HG03064 (cell line): Measurements from ENCODE around the gene TMEM87B.
"Not testable (repeated sequence)": the region's sequence is repeated elsewhere in the genome, so short reads cannot be mapped to it uniquely, and the experiment has no call there.

Experiments
- ATAC-seq: cut with Tn5 transposase; IDR thresholded peaks from one replicate; pipeline ENCODE4 v1.9.1; 2021; ENCODE audit warnings: low read depth; ENCODE audit not compliant: unreplicated experiment

Gene TMEM87B

GRCh38 chr2:112065486-112065885, 10.4 kb downstream of the TMEM87B start:
- ATAC-seq = no peak

- no peak for ATAC-seq
Observed at GRCh38 chr2:112065966-112066365, 10.9 kb downstream of the TMEM87B start.

DNA sequence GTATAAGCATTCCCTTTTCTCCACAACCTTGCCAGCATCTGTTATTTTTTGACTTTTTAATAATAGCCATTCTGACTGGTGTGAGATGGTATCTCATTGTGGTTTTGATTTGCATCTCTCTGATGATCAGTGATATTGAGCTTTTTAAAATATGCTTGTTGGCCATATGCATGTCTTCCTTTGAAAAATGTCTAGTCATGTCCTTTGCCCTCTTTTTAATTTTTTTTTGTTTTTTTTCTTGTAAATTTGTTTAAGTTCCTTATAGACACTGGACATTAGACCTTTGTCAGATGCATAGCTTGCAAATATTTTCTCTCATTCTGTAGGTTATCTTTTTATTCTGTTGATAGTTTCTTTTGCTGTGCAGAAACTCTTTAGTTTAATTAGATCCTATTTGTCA, 14.7 kb downstream of the TMEM87B start:
- ATAC-seq = not testable (repeated sequence)

- ATAC-seq = no peak
Observed at GRCh38 chr2:112073875-112074274, 18.8 kb downstream of the TMEM87B start.

- no peak for ATAC-seq
Observed at GRCh38 chr2:112074506-112074905, 19.4 kb downstream of the TMEM87B start.

DNA sequence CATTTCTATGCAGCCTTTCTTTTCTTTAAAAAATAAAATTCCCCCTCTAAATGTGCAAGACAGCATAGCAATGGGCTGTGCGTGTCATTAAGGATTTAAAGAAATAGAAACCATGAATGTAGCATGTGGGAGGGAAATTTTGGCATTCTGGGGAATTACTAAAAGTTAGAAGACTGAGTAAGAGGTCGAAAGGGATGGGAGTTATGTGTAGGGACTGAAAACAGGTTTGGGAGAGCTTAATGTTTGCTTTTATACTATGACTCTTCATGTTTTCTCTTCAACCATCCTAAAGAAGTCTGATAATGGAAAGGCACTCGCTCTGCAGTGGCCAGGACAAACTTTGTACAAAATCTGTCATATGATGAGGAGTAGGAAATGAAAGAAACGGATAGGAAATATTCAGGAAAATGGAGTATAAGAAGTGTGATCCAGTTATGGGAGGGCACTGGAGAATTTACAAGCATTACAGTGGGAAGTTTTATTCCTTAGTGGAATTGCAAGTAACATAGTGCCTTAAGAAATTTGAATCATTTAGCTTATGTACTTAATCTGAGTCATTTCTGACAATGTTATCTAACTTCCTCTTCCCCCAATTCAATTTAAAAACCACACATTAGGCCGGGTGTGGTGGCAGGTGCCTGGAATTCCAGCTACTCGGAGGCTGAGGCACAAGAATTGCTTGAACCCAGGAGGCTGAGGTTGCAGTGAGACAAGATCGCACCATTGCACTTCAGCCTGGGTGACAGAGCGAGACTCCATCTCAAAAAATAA, 20.6 kb downstream of the TMEM87B start:
- ATAC-seq = no peak

GRCh38 chr2:112077814-112078213, 22.7 kb downstream of the TMEM87B start:
- ATAC-seq = no peak

DNA sequence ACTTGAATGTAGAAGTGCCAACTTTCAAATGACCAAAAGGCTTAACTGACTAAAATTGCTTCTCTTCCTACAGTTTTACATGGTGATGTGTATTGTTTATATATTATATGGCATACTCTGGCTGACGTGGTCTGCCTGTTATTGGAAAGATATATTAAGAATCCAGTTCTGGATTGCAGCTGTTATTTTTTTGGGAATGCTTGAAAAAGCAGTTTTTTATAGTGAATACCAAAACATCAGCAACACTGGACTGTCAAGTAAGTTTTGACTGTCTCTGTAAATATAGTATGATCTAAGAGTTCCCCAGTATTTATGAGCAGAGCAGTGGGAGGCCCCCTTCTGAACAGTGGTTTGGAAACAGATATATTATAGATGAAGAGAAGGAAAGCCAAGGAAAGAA, 26.2 kb downstream of the TMEM87B start:
- no peak for ATAC-seq

DNA sequence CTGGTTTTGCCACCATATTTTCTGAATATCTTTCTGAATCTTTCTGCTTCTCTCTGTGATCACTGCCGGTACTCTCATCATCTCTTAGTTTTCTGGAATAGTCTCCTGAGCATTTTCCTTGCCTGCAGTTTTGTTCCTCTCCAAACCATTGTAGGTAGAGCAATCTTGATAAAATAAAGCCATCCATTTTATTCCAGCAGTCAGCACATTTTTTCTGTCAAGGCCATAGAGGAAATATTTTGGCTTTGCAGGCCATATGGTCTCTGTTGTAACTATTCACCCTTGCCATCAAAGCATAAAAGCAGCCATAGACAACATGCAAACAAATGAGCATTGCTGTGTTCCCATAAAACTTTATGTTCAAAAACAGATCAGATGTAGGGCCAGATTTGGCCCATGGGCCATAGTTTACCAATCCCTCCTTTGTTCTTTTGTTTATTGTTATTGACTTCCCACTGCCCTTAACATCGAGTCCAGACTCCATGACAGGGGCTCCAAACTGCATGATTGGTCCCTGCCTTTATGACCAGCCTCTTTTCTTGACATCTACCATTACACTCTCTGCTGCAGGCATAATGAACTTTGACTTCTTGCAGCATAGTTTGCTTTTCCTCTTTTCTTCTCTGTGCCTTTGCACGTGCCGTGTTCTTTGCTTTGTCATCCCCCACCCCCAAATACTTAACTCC, 29.8 kb downstream of the TMEM87B start:
- no peak for ATAC-seq

DNA sequence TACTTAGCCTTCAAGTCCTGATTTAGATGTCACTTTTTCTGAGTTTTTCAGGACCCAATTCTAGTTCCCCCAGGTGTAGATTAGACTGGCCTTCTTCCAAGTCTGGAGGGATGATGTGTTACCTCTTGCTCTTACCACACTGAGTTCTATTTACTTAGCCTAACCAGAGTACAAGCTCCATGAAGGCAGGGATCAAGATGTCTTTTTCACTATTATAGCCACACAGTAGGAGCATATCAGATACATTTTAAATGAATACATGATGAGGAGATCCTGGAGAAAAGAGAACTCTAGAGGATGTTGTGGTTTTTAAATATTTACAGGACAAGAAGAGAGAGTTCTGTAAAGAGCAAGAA, 30.3 kb downstream of the TMEM87B start:
- no peak for ATAC-seq

GRCh38 chr2:112085916-112086669, 31.0 kb downstream of the TMEM87B start:
- no peak for ATAC-seq

DNA sequence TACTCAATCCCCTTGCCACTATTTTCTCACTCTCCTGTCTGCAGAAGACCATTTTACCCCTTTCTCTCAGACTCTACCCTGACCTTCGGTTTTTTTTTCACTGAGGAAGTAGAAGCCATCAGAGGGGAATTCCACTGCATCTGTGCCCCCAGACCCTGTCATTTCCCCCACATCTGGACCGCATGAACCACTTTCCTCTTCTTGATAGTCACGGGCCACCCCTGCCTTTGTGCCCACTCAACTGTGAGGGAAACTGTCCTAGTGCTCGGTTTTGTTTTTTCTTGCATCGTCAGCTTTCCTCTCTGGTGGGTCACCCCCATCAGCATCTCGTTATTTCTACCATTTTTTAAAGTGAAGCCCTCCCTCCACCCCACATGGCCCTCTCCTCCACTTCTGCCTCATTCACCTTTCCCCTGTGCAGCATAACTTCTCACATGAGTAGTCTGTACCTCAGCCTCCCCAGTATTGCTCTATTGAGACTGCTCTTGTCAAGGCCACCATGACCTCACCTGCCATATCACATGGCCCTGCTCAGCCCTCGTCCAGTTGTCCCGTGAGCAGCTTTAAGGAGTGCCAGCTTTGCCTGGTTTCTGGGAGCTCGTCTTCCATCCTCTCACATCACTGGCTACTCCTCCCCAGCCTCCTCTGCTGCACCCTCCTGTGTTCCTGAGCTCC, 32.4 kb downstream of the TMEM87B start:
- peak; percentile 63 for ATAC-seq

DNA sequence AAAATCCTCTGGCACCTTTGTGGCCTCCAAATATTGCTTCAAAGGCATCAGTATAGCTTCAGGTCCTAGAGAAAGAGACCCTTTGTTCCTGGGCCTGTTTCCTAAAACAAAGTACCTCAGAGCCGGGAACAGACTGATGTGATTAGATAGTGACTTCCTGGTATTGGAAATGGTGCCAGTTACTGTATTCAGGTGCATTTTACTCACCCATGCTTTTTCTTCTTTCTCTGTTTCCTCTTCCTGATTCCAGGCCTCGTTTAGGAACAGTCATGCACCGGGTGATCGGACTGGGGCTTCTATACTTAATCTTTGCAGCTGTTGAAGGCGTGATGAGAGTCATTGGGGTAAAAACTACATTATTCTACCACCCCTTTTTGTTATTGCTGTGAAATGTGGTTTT, 34.3 kb downstream of the TMEM87B start:
- no peak for ATAC-seq

- ATAC-seq = no peak
Observed at GRCh38 chr2:112092286-112093041, 37.4 kb downstream of the TMEM87B start.

GRCh38 chr2:112093216-112093615, 38.1 kb downstream of the TMEM87B start:
- no peak for ATAC-seq

DNA sequence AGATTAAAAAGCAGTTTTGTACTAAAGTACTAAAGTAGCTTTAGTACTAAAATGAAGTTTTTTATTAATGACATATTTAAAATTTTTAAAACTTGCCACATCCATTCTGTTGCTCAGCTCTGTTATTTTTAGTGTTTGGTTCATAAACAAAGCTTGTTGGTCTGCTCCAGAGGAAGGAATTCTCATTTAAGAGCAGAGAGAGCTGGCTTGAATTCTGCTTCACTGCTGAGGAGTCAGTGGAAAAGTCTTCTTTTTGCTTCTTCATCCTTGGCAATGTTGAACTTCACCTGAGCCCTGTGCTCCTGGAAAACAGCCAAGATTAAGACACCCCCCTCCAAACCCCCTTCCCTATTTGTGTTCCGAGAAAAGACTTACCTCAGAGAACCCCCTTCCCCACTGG, 40.6 kb downstream of the TMEM87B start:
- no peak for ATAC-seq

DNA sequence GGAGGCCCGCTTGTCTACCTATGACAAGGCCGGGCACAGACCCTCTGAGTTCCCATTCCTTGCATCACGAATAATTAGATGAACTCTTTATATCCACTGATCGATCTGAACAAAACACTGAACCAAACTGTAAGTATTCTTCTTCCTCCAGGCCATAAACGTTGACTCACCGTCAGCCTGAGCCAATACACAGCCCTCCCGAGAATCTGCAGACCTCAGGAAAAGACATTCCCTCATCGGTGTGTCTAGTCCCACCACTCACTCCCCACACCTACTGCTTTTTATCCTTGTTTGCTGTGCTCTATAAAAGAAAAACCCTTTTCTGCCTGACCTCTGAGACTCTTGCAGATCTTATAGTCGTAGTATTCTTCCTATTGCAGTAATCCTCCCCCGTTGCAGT, 41.0 kb downstream of the TMEM87B start:
- ATAC-seq = no peak

GRCh38 chr2:112108178-112108832, 53.2 kb downstream of the TMEM87B start:
- ATAC-seq = no peak

- no peak for ATAC-seq
Observed at GRCh38 chr2:112109278-112109677, 54.2 kb downstream of the TMEM87B start.

DNA sequence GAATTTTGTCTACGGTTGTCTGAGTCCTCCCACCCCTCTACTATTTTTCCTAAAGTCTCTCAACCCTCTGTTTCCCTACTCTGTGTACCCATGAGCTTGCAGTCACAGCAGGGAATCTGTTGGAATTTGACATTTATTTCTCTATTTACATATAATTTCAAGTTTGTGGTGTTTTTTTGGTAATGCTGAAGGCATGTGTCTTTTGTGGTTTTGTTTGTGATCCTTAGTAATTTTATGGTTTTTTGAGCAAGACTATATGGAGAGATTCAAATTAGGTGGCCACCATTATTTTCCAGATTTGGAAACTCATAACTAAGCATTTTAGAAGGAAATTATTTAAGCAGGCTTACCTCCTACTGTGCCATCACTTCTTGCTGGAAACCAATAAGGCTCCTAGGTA, 55.9 kb downstream of the TMEM87B start:
- no peak for ATAC-seq
